GM12865 (cell line): ENCODE results near the gene FOCAD.

ENCODE experiments used
- DNase-seq: peaks from one replicate; pipeline ENCODE4 v3.0.0; 2010; ENCODE audit warnings: low read depth
- H3K4me3 ChIP-seq: 2 replicates; pipeline ENCODE4 v1.5.1; 2011; ENCODE audit warnings: mild to moderate bottlenecking, low read depth, low read length, control low read depth
- TF ChIP-seq, protein P1 (sequence below): IDR thresholded peaks from 2 replicates; pipeline ENCODE4 v1.5.1; 2011; ENCODE audit warnings: low read length, control low read depth, low read depth, inconsistent platforms; ENCODE audit not compliant: insufficient read depth; ENCODE audit errors: missing control alignments

Gene FOCAD

DNA sequence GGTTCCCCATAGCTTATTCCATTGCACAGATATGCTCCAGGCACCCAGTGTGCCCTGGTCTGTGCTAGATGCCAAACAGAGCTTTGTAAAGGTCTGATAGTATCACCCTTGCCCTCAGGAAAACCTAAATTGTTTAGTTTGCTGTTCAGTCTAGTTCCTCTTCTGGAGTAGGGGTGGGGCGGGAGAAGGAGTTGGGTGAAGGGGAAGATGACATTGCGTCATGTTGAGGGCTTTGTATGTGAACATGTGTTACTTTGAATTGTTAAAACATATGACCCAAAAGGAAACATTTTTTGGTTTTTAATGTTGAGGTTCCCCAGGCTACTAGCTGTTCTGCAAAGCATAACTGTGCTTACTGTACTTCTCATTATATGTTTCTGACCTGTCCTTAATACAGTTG, 306.8 kb downstream of the FOCAD start:
- TF ChIP-seq, protein P1, sequence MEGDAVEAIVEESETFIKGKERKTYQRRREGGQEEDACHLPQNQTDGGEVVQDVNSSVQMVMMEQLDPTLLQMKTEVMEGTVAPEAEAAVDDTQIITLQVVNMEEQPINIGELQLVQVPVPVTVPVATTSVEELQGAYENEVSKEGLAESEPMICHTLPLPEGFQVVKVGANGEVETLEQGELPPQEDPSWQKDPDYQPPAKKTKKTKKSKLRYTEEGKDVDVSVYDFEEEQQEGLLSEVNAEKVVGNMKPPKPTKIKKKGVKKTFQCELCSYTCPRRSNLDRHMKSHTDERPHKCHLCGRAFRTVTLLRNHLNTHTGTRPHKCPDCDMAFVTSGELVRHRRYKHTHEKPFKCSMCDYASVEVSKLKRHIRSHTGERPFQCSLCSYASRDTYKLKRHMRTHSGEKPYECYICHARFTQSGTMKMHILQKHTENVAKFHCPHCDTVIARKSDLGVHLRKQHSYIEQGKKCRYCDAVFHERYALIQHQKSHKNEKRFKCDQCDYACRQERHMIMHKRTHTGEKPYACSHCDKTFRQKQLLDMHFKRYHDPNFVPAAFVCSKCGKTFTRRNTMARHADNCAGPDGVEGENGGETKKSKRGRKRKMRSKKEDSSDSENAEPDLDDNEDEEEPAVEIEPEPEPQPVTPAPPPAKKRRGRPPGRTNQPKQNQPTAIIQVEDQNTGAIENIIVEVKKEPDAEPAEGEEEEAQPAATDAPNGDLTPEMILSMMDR = no peak
- no peak for DNase-seq
- no peak overlapping the region for H3K4me3 ChIP-seq

DNA sequence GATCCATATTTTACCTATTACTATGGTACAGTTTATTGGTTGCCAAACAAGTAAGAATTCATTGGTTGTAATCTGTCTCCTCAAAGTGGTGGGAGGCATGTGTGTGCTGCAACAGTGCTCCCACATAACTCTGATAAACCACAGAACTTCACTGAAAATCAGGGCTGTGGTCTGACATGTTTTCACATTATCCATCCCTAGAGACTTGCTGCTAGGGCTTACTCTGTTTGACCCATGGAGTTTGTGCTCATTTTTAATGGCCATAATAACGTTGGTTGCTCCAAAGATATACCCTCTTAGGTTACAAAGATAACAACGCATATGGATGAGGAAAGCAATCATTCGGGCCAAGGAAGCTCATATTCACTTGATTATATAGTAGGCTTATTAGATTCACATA, 310.4 kb downstream of the FOCAD start:
- TF ChIP-seq, protein P1 = no peak
- H3K4me3 ChIP-seq = no peak overlapping the region
- no peak for DNase-seq

DNA sequence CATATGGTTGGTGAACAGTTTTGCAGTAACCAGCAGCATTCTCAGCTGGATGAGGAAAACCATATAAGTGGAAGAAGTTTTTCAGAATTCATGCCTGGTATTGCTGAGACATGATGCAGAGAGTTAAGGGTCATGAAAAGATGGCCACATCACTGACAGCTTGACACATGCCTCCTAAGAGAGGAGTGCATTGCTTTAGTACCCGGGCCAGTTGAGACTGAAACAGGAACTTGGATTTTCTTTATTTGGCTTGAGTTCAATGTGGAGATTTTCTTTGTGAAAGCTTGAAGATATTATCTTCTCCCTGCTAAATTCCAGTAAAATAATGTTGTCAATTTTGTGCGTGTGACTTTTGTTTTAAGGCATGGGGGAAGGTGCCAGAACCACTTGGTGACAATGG, 311.6 kb downstream of the FOCAD start:
- TF ChIP-seq, protein P1 = no peak
- H3K4me3 ChIP-seq = no peak overlapping the region
- no peak for DNase-seq

DNA sequence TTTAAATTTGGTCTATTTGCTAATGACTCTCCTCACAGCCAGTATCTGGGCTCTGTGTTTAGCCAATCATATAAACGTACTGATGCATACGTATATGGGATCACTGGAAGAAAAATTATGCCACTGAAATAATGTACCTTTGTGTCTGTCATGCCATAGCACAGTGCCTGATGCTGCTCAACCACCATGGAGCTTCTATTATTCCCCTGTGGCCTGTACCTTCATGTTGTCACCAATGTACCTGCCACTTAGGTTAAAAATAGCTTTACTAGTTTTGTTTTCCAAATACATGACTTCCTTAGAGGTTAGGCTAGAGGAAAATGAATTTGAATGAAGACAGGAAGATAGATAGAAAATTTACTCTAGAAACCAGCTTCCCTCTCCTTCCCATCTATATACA, 312.8 kb downstream of the FOCAD start:
- 0 out of 2 replicates have a peak overlapping the region, but pooled peaks have one; percentile 4 for H3K4me3 ChIP-seq
- DNase-seq = peak; percentile 67
- TF ChIP-seq, protein P1 = no peak

DNA sequence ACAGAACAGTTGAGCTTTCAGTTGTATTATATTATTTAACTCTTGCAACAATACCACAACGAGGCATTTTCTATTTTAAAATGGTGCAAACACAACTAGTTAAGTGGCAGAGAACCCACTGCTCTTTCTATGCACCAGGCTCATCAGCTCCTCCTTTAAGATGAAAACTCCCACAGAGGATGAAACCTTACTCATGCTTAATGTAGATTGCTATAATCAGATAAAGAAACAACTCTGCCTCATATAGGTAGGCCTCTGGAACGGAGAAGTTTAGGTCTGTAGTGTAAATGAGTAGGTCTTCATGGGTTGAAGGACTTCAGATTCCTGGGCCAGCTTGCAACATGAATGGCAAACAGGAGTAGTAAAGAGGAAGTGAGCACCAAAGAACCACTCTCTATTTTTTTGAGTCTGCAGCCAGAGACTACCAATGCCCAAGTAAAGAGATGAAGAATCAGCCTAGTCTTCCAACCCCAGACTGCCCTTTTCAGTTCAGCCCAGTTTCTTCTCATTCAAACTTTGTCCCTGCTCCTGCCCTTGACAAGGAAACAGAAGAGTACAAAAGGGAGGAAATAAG, 313.5 kb downstream of the FOCAD start:
- TF ChIP-seq, protein P1 = no peak
- H3K4me3 ChIP-seq = no peak overlapping the region
- peak; percentile 68 for DNase-seq

DNA sequence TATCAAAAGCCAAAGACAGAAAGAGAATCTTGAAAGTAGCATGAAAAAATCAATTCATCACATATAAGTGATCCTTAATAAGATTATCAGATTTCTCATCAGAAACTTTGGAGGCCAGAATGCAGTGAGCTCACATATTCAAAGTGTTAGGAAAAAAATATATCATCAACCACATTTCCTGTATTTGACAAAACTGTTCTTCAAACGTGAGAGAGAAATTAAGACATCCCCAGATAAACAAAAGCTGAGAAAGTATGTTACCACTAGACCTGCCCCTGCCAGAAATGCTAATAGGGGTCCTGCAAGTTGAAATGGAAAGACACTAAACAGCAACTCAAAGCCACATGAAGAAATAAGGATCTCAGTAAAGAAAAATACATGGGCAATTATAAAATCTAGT, 317.5 kb downstream of the FOCAD start:
- H3K4me3 ChIP-seq = no peak overlapping the region
- no peak for DNase-seq
- TF ChIP-seq, protein P1 = no peak

DNA sequence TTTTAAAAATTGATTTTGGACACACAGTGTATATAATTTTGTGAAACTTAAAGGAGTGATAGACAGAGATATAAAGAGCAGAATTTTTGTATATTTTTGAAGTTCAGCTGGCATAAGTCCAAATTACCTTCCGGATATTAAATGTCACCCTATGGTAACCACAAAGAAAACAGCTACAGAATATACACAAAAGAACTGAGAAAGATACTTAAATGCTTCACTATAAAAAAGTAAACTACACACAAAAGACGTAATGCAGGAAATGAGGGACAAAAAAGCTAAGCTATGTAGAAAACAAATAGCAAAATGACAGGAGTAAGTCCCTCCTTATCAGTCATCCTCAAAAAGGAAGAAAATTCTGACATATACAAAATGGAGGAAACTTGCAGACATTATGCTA, 318.0 kb downstream of the FOCAD start:
- no peak overlapping the region for H3K4me3 ChIP-seq
- DNase-seq = no peak
- TF ChIP-seq, protein P1 = no peak
